Adipose tissue (tissue), 3 donors: ENCODE data around the gene FAM83G. TPM values are rescaled to one million over a fixed set of nuclear protein-coding genes. Genes with fewer than 3 reads are reported as not detected.
"Not testable (repeated sequence)": the region's sequence is repeated elsewhere in the genome, so short reads cannot be mapped to it uniquely, and the experiment has no call there.

Source experiments
- H3K27ac ChIP-seq: one replicate; pipeline ENCODE4 v1.5.1; 2013; ENCODE audit warnings: low read depth, low read length
- WGBS, 3 donors: extraction: QIAGEN DNeasy Blood & Tissue Kit; methylation state at CpG; one replicate each; pipeline ENCODE4 v1.1.7; 2013; 5-methylcytosine and 5-hydroxymethylcytosine counted together
- polyA plus RNA-seq, 3 donors: library from polyadenylated mRNA; stranded (reverse); fragments of 200-250 nt; gene quantifications; one replicate each; pipeline ENCODE4 v1.2.3, GENCODE V29; 2013
- donor health status: healthy with polysubstance abuse.
- donor health status: Bipolar disorder and iron deficiency.
- donor health status: healthy.

FAM83G gene
- polyA plus RNA-seq, 3 donors: 0.90 to 5.8 (median 4.9) TPM

DNA sequence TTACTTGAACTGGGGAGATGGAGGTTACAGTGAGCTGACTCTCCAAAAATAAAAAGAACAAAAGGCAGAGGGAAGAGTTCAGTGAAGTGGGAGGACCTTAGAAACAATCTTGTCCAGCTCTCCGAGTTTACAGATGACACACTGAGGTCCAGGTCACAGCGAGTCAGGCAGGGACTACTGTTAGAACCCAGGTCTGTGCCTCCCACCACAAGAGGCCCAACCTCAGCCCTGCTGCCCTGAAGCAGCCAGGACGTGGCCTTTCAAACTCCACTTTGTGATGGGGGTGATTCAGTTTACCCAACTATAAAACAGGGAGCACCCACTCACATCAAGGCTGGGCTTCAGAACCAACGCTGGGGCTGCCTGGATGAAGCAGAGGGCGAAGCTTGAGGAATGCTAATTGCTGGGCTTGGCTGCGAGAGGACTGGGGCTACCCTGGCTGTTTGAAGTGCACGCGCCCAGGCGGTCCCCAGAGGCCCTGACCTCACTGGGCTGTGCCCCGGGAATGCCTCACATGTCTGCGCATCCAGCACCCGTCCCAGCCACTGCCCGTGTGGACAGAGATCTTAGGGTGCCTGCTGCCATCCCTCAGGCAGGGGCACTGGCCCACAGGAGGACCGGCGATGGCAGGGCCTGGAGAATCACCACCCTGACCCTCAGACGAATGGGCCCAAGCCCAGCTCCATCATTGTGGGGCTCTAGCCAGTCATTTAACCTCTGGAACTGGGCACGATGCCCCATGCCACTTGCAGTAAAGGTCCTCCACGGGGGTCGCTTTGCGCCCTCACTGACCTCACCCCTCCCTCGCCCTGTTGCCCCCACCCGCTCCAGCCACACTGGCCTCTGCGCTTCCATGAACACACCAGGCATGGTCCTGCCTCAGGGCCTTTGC is 41.2 kb downstream of the FAM83G start:
- H3K27ac ChIP-seq: no peak overlapping the region
- 84 to 88% (median 85%) methylated on average over 23 of the region's 23 CpGs for WGBS, 3 donors

DNA sequence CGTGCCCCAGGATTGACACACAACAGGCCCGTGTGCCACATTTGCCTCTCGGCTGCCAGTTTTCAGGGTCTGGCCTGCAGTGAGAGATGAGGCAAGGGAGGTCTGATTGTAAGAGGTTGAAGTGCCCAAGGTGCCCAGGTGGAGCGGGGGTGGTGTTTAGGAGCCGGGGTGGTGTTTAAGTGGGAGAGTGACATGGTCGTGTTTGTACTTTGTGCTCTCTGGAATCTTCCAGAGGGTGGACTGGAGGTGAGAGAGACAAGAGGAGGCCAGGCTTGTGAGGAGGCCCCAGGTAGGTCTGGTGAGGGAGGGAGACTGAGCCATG is 42.1 kb downstream of the FAM83G start:
- no peak overlapping the region for H3K27ac ChIP-seq
- WGBS, 3 donors: 80 to 81% (median 81%) methylated on average over 6 of the region's 6 CpGs

DNA sequence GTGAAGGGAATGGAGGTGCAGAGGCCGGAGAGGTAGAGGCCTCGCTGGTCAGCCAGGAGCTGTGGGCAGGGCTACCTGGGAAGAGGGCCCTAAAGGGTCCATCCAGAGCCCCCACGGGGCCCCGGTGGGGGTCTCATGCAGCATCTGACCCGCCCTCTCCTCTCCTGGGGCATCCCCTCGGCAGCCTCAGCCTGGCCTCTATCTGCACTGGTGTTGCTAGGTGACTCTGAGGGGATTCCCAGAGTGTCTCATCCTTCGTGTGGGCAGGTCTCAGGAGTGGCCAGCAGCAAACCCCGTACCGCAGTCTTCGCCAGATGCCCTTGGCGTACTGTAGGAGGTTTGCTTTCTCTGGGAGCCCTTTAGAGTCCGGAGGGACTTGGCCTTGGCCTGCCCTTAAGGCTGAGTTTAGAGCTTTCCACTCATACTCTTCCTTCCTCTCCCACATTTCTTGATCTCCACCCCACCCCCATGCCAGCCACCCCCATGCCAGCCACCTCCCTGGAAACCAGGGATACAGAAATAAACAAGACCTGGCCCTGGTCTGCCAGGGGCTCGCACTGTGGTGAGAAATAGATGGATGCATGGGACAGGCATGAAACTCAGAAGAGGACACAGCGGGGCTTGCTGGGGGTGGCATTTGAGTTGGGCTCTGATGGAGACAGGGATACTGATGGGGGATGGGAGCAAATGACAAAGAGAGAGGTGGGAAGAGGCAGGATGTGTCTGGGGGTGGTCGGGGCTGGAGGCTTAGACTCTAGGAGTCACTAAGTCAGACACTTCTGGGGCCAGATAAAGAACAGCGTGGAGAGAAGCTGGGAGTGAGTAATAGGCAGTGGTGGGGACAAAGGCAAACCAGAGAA is 42.7 kb downstream of the FAM83G start:
- H3K27ac ChIP-seq: no peak overlapping the region
- WGBS, 3 donors: 73 to 74% (median 73%) methylated on average over 13 to 16 of the region's 16 CpGs

DNA sequence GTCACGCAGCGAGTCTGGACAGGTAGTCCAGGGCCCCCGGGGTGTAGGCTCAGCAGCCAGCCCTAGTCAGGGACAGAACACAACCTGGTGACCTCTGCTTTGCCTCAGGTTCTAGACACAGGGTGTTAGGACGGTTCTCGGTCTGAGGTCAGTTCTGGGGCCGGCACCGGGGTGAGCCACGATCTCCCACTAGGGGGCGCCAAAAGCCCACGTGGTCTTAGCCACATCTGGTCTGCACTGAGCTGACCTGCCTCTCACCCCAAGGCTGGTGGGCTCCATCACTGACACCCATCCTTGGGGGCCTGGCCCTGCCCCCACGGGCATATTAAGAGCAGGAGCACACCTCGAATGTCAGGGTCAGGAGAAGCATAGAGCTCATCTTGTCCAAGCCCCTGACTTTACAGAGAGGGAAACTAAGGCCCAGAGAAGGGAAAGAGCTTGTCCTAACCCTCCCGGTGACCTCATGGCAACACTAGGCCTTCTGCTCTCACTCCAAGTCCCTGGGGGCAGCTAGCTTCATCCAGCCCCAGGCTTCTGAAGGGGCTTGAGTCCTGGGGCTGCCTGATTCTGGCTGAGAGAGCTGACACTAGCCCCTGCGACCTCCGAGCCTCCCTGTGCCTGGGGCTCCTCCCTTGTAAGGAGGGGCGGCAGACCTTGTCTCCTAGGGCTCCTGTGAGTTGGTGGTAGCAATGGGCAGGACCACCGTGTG is 43.6 kb downstream of the FAM83G start:
- H3K27ac ChIP-seq: no peak overlapping the region
- 30 to 39% (median 38%) methylated on average over 17 of the region's 17 CpGs for WGBS, 3 donors

DNA sequence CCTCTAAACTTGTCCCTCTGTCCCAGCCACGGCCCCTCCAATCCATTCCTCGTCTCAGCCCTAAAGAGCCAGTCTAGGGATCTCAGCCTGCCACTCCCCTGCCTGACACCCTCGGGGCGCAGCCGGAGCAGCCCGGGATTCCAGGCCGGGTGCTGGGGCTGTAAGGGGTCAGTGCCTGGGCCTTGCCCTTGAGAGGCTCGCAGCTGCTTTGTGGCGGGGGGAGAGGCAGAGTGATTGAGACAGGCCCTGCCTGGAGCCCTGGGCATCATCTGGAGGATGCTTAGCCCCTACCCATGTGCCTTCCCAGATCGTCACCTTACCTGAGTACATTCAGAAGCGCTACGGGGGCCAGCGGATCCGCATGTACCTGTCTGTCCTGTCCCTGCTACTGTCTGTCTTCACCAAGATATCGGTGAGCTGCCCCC is 44.3 kb downstream of the FAM83G start:
- no peak overlapping the region for H3K27ac ChIP-seq
- 84 to 92% (median 91%) methylated on average over 15 of the region's 15 CpGs for WGBS, 3 donors

DNA sequence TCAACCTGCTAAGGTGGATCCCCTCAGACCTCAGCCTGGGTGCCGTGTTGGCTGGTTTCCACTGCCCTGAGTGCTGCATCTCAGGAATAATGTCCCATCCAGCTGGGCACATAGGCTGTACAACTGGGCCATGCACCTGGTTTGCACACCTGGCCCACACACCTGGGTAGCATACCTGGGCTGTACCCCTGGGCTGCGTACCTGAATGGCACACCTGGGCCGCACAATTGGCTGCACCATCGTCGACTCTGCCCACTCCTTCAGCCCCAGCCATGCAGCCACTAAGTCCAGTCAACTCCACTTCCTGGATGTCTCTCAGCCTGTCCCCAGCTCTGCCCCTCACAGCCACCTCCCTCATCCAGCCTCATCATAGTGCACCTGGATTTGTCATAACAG is 44.7 kb downstream of the FAM83G start:
- WGBS, 3 donors: 94 to 97% (median 96%) methylated on average over 5 of the region's 5 CpGs

DNA sequence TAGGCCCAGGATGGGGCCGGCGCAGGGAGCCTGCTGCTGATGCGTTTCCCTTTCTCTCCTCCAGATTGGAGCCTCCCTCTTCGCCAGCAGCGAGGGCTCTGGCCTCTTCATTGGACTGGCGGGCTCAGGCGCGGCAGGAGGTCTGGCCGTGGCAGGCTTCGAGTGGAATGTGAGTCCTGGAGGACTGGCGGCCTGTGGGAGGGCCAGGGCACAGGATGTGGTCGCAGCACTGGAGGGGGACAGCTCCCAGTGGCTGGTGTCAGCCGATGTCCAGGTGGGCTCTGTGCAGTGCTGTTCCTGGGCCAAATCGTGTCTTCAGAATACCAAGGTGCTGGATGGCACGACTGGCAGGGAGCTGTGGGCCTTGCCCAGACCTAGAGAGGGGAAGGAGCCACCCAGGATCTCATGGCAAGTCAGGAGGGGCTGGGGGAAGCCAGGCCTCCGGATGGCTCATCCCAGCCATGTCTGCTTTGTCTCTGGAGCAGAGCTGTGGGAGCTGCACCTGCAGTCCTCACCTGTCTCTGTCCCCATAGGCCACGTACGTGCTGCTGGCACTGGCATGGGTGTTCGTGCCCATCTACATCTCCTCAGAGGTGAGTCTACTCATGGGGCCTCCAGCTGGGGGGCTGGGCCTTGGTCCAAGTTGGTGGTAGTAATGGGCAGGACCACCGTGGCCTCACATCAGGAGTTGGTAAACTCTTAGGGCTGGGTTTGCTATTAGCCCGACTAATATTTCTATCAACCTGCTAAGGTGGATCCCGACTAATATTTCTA is 45.3 kb downstream of the FAM83G start:
- H3K27ac ChIP-seq: no peak overlapping the region
- 72 to 82% (median 80%) methylated on average over 22 of the region's 22 CpGs for WGBS, 3 donors

More for the DNA sequence above, 44.7 kb downstream of the FAM83G start:
- H3K27ac ChIP-seq: no peak overlapping the region

DNA sequence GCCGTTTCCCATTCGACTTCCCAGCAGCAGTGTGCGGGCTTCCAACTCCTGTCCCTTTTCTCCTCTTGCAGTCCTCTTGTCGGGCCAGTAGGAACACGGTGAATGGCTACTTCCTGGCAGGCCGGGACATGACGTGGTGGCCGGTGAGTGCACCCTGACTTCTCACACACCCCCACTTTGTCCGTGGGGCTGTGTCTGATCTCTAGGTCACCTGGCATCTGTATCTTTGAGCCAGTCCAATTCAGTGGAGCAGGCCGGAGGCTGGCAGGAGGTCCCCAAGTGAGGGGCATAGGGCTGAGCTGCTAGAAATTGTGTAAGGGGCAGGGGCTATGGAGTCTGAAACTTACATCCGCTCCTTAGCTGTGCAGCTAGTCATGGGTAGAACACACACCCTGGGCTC is 46.0 kb downstream of the FAM83G start:
- no peak overlapping the region for H3K27ac ChIP-seq
- whole genome bisulfite sequencing, 3 donors: 85 to 86% (median 86%) methylated on average over 11 of the region's 11 CpGs

DNA sequence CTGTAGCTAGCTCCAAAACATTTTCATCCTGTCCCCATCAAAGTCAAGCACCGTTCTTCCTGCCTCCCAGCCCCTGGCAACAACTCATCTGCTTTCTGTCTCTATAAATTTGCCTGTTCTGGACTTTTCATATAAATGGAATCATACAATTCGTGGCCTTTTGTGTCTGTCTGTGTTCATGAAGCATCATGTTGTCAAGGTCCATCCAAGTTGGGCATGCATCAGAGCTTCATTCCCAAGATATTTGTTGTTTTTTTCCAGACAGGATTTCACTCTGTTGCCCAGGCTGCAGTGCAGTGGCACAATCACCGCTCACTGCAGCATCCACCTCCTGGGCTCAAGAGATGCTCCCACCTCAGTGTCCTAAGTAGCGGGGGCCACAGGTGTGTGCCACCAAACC is 46.7 kb downstream of the FAM83G start:
- no peak overlapping the region for H3K27ac ChIP-seq
- WGBS, 3 donors: 86 to 88% (median 86%) methylated on average over 4 of the region's 4 CpGs

DNA sequence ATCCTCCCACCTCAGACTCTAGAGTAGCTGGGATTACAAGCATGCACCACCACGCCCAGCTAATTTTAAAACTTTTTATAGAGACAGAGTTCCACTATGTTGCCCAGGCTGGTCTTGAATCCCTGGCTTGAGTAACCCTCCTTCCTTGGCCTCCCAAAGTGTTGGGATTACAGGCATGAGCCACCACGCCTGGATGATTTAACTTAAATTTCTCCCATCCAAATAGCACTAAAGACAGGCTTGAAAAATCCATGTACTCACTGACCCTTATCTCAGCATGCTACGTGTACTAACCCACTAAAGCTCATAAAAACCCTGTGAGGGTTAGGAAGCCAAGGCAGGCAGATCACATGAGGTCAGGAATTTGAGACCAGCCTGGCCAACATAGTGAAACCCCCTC is 48.0 kb downstream of the FAM83G start:
- 89 to 95% (median 94%) methylated on average over 3 of the region's 3 CpGs for WGBS, 3 donors
- H3K27ac ChIP-seq: no peak overlapping the region

DNA sequence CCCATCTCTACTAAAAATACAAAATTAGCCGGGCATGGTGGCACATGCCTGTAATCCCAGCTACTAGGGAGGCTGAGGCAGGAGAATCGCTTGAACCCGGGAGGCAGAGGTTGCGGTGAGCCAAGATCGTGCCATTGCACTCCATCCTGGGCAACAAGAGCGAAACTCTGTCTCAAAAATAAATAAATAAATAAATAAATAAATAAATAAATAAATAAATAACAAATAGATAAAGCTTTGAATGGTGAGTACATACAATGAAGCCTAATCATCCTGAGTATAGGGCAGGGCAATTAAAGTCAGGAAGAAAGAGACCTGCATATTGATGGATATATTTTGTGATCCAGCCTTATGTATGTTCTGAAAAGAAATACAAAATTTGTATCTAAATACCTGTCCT is 48.5 kb downstream of the FAM83G start:
- not testable (repeated sequence) for H3K27ac ChIP-seq
- 92 to 94% (median 93%) methylated on average over 6 of the region's 6 CpGs for WGBS, 3 donors

DNA sequence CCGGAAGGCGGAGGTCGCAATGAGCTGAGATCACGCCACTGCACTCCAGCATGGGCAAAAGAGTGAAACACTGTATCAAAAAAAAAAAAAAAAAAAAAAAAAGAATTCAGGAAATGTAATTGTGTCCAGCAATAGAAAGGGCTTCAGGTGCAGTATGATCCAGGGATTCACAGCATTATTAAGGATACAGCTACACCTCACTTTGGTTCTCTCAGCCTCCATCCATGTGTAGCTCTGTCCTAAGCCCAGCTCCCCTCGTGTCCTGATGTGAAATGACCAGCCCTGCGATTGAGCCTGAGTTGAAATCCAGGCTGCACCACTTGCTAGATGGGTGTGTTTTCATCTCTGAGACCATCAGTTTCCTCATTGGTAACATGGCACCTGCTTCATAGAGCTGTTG is 49.6 kb downstream of the FAM83G start:
- no peak overlapping the region for H3K27ac ChIP-seq
- WGBS, 3 donors: 96 to 98% (median 98%) methylated on average over 6 of the region's 6 CpGs

DNA sequence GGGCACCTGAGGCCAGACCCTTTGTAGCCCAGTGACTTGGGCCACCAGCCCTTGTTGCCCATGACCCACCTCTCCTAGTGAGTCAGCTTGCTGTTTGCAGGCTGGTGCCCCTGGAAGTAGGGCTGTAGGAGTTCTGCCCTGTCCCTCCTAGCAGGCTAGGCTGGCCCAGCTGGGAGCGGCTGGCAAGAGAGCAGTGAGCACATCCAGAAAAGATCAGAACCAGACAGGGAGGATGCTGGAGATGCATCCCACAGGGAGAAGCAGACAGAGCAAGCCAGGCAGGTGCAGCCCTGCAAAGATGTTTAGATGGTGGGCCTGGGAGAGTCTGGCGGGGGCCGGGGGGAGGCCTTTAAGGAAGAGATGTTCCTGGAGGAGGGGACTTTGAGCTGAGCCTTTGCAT is 50.2 kb downstream of the FAM83G start:
- 92 to 96% (median 92%) methylated on average over 3 of the region's 3 CpGs for WGBS, 3 donors
- no peak overlapping the region for H3K27ac ChIP-seq

DNA sequence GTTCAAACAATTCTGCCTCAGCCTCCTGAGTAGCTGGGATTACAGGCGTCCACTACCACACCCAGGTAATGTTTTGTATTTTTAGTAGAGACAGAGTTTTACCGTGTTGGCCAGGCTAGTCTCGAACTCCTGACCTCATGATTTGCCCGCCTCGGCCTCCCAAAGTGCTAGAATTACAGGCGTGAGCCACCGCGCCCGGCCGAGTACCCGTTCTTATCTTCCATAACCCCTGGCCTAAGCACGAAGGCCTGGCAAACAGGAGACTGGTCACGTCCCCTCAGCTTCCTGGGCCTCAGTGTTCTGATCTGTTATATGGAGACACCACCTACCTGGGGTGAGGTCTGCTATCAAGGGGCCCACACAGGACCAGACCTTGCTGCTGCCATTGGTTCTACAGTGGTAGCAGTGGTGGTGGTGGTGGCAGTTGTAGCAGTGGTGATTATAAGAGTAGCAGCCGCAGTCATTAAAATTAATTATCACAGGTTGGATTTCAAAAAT is 51.3 kb downstream of the FAM83G start:
- H3K27ac ChIP-seq: no peak overlapping the region
- WGBS, 3 donors: 94% methylated on average over 14 of the region's 14 CpGs

DNA sequence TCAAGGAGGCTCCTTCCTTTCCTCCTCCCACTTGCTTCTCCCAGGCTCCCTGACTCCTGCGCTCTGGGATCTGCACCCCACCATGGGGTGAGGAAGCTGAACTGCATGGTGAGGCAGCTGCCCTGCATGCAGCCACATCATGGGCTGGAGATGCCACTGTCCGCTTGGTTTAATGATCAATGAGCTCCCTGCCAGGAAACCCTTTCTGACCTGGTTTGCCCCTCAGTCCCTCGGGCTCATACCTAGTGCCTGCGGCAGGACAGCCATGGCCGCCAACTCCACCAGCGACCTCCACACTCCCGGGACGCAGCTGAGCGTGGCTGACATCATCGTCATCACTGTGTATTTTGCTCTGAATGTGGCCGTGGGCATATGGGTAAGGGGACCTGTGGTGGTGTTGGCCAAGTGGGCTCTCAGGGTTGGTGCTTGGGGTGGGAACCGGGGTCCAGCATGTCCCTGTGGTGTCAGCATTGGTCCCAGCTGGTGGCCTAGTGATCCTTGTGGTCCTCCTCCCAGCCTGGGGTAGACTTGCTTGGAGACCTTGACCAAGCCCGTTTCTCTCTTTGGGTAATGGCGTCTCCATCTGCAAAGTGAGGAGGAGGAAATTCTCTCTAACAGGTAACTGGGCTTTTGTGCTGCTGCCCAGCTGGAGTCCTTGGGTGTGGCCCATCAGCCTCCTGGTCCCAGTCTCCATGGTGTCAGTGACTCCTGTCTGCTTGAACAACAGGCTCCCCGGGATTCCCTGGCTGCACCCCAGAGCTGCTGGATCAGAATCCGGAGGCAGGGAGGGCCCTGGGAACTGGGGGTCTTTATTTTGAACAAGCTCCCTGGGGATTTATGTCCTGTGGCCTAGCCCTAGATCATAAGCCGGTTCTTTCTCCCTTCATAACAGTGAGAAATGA is 52.4 kb downstream of the FAM83G start, which contains the start of gene SLC5A10:
SLC5A10 (plus strand) TSS at position 225 of the 902 bp plus-strand sequence; CDS start at position 266, 41 bp downstream.
- 83 to 87% (median 85%) methylated on average over 17 of the region's 17 CpGs for WGBS, 3 donors
- H3K27ac ChIP-seq: no peak within 1 kb of the TSS

DNA sequence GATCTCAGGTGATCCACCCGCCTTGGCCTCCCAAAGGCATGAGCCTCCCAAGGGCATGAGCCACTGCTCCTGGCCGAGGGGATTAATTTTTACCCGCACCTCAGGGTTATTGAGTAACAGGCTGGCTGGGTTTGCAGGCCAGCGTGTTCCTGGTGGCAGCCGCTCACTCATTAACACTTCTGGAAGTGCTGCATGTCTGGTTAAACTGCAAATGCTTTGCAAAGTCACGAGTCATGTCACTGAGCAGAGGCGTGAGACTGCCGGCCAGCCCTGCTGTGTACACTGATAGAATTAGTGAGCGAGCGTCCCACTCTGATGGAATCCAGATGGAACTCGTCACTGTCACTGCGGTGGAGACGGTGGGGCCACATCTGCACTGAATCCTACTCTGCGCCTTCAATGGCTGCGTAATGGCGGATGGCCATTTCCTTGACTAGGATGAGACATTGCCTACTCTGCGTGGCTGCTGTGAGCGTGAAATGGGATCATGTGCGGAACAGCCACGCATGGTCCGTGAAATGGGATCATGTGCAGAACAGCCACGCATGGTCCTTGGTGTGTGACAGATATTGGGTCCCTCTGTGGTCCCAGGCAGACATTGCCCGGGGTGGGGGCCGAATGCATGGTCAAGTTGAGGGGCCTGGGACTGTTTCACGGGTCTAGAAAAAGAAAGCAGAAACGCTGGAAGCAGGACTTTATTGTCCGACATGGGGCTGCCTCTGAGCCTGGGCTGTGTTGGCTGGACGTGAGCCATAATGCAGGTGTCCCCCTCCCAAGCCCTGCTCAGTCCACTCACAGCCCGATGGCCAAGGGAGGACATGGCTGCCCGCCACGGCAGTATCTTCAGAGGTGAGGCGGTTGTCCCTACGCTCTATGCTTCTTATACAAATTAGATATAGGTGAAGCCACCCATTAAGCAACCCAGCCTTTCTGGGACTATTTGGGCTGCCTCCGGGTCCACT is 53.3 kb downstream of the FAM83G start:
- WGBS, 3 donors: 67 to 78% (median 77%) methylated on average over 34 of the region's 34 CpGs
- H3K27ac ChIP-seq: no peak overlapping the region
